ENCODE results near the gene FBXO15. TPM values are rescaled to one million over a fixed set of nuclear protein-coding genes. Genes with fewer than 3 reads are reported as not detected.

The FBXO15 gene
- total and polyA plus RNA-seq, 4 donors: 0.23 to 0.50 (median 0.41) TPM

DNA sequence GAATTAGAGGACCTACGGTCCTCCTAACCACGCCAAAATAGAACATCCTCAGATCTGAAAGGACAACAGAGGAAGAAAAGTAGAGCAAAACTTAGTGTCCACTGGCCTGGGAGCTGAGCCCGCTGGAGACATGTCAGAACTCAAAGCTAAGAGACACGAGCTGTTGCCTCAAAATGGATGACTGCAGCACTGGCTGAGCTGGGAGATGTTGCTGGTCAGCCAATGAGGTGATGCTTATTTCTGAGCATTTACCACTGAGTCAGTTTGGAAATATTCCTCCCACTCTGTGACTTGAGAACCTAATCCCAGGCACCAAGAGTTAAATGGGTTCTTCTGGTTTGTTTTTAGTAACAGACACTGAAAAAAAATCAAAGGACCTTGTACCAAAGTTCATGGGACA, 32.6 kb downstream of the FBXO15 start:
- Histone ChIP-seq H3K9ac (ENCODE audit: low read depth in 1 of 2, low read length in 2 of 2) (no peak overlapping the region), H3K9me3 (ENCODE audit: control insufficient read depth in 4 of 4, low read length in 3 of 4) (peaks cover 0 to 7% (median 2%) of the 10 kb centered on the region in 4 donors), H3K4me3 (ENCODE audit: low read depth in 1 of 3, low read length in 3 of 3) (no peak overlapping the region), H3K27me3 (ENCODE audit: control insufficient read depth in 4 of 4, insufficient read depth in 4 of 4, low read length in 3 of 4) (no peaks in the 10 kb centered on the region), H3K27ac (ENCODE audit: low read depth in 1 of 2, low read length in 2 of 2) (no peak overlapping the region), H3K36me3 (ENCODE audit: control insufficient read depth in 4 of 4, insufficient read depth in 3 of 4, low read depth in 1 of 4, low read length in 3 of 4) (no peaks in the 10 kb centered on the region), H3K4me1 (ENCODE audit: control insufficient read depth in 4 of 4, insufficient read depth in 4 of 4, low read length in 3 of 4) (no peaks in the 10 kb centered on the region)
- 76% methylated on average over 4 of the region's 4 CpGs for WGBS
- no peak for DNase-seq (ENCODE audit: low spot score)
- TF ChIP-seq GABPA (IDR thresholded peaks at IDR 0.05 in 1 of 2, conservative IDR thresholded peaks at IDR 0.05 in 1 of 2) (no peak), EGR1 (IDR thresholded peaks at IDR 0.05; ENCODE audit: low read depth in 2 of 2) (no peak), NR2F2 (IDR thresholded peaks at IDR 0.05) (no peak), YY1 (IDR thresholded peaks at IDR 0.05) (no peak), TAF1 (conservative IDR thresholded peaks at IDR 0.05) (no peak), HNF4G (IDR thresholded peaks at IDR 0.05) (no peak)
- TF ChIP-seq, protein P1, sequence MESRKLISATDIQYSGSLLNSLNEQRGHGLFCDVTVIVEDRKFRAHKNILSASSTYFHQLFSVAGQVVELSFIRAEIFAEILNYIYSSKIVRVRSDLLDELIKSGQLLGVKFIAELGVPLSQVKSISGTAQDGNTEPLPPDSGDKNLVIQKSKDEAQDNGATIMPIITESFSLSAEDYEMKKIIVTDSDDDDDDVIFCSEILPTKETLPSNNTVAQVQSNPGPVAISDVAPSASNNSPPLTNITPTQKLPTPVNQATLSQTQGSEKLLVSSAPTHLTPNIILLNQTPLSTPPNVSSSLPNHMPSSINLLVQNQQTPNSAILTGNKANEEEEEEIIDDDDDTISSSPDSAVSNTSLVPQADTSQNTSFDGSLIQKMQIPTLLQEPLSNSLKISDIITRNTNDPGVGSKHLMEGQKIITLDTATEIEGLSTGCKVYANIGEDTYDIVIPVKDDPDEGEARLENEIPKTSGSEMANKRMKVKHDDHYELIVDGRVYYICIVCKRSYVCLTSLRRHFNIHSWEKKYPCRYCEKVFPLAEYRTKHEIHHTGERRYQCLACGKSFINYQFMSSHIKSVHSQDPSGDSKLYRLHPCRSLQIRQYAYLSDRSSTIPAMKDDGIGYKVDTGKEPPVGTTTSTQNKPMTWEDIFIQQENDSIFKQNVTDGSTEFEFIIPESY (IDR thresholded peaks at IDR 0.05): no peak

- TF ChIP-seq MAX (IDR thresholded peaks at IDR 0.05): no peak
- TF ChIP-seq, protein P2, sequence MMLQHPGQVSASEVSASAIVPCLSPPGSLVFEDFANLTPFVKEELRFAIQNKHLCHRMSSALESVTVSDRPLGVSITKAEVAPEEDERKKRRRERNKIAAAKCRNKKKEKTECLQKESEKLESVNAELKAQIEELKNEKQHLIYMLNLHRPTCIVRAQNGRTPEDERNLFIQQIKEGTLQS (IDR thresholded peaks at IDR 0.05): no peak
- TF ChIP-seq, protein P1 (IDR thresholded peaks at IDR 0.05): no peak
- TF ChIP-seq EGR1 (IDR thresholded peaks at IDR 0.05; ENCODE audit: low read depth in 2 of 2): no peak
- TF ChIP-seq HNF4G (IDR thresholded peaks at IDR 0.05): no peak
- TF ChIP-seq NR2F2 (IDR thresholded peaks at IDR 0.05): no peak
- TF ChIP-seq GABPA (IDR thresholded peaks at IDR 0.05 in 1 of 2, conservative IDR thresholded peaks at IDR 0.05 in 1 of 2): no peak
- TF ChIP-seq FOXA2 (IDR thresholded peaks at IDR 0.05): no peak
- TF ChIP-seq RAD21 (IDR thresholded peaks at IDR 0.05): no peak
- TF ChIP-seq RXRA (IDR thresholded peaks at IDR 0.05): no peak
- Histone ChIP-seq H3K9ac (ENCODE audit: low read depth in 1 of 2, low read length in 2 of 2) (no peak overlapping the region), H3K27me3 (ENCODE audit: control insufficient read depth in 4 of 4, insufficient read depth in 4 of 4, low read length in 3 of 4) (no peaks in the 10 kb centered on the region), H3K27ac (ENCODE audit: low read depth in 1 of 2, low read length in 2 of 2) (no peak overlapping the region), H3K4me3 (ENCODE audit: low read depth in 1 of 3, low read length in 3 of 3) (no peak overlapping the region), H3K36me3 (ENCODE audit: control insufficient read depth in 4 of 4, insufficient read depth in 3 of 4, low read depth in 1 of 4, low read length in 3 of 4) (no peaks in the 10 kb centered on the region), H3K9me3 (ENCODE audit: control insufficient read depth in 4 of 4, low read length in 3 of 4) (peaks cover 0 to 7% (median 2%) of the 10 kb centered on the region in 4 donors), H3K4me1 (ENCODE audit: control insufficient read depth in 4 of 4, insufficient read depth in 4 of 4, low read length in 3 of 4) (no peaks in the 10 kb centered on the region)
- DNase-seq (ENCODE audit: low spot score): no peak
- 79% methylated on average over 1 of the region's 1 CpG for WGBS
These were observed 33.5 kb downstream of the FBXO15 start for GRCh38 chr18:74114116-74114515.

GRCh38 chr18:74113711-74114110, 33.9 kb downstream of the FBXO15 start:
- Histone ChIP-seq H3K27me3 (ENCODE audit: control insufficient read depth in 4 of 4, insufficient read depth in 4 of 4, low read length in 3 of 4) (no peaks in the 10 kb centered on the region), H3K36me3 (ENCODE audit: control insufficient read depth in 4 of 4, insufficient read depth in 3 of 4, low read depth in 1 of 4, low read length in 3 of 4) (no peaks in the 10 kb centered on the region), H3K4me1 (ENCODE audit: control insufficient read depth in 4 of 4, insufficient read depth in 4 of 4, low read length in 3 of 4) (no peaks in the 10 kb centered on the region), H3K9ac (ENCODE audit: low read depth in 1 of 2, low read length in 2 of 2) (no peak overlapping the region), H3K4me3 (ENCODE audit: low read depth in 1 of 3, low read length in 3 of 3) (no peak overlapping the region), H3K27ac (ENCODE audit: low read depth in 1 of 2, low read length in 2 of 2) (no peak overlapping the region), H3K9me3 (ENCODE audit: control insufficient read depth in 4 of 4, low read length in 3 of 4) (peaks cover 0 to 7% (median 2%) of the 10 kb centered on the region in 4 donors)
- DNase-seq (ENCODE audit: low spot score): no peak
- no peak for TF ChIP-seq HNF4G (IDR thresholded peaks at IDR 0.05)

Measured in liver (tissue), 9 donors.